Heart left ventricle (tissue), 13 donors: Measurements from ENCODE around the gene ATRX.

ENCODE experiments used
- POLR2A ChIP-seq, 2 donors: fragments of 450-650 bp; IDR thresholded peaks; one replicate each; pipeline ENCODE4 v1.6.1; 2017; ENCODE audit warnings: antibody characterized with exemption in 2 of 2, mild to moderate bottlenecking in 2 of 2, moderate library complexity in 2 of 2
- TF ChIP-seq, protein P1 (sequence below), 12 donors: fragments of 200-600 bp; sonication (generic) in 4 of 12; IDR thresholded peaks; one replicate each; pipeline versions ENCODE4 v1.5.0 to v1.8.0; 2018 to 2022; ENCODE audit warnings: antibody characterized with exemption in 12 of 12, mild to moderate bottlenecking in 5 of 12
- donor health status: ischemic (EF 13 %, LVEDD 7.1; RV severe dilation, severe dysfunction).
- donor health status: DM: no; HTN: yes; CAD: no.
- donor health status: DM: no; HTN: no; CAD: no.
- donor health status: ischemic (EF 25% LVEDD 6.9; RV normal size, moderate dysfunction).
- donor health status: ischemic (EF 25% LVEDD 5.7; RV mildly dilated, moderate dysfunction).
- donor health status: ischemic (EF 35%, LVEDD 5.7; RV mildly dilated, moderate dysfunction).
- donor health status: nonischemic (EF 11% LVEDD 7.7; RV severe dilation, severe dysfunction).
- donor health status: DM: yes; HTN: yes; CAD: no.
- donor health status: PGD.
- donor health status: ischemic (EF 29% LVEDD 5.4; RV normal size, mild dysfunction).
- donor health status: nonischemic (EF 23%, LVEDD 6.1; RV moderate dilation, normal function).

DNA sequence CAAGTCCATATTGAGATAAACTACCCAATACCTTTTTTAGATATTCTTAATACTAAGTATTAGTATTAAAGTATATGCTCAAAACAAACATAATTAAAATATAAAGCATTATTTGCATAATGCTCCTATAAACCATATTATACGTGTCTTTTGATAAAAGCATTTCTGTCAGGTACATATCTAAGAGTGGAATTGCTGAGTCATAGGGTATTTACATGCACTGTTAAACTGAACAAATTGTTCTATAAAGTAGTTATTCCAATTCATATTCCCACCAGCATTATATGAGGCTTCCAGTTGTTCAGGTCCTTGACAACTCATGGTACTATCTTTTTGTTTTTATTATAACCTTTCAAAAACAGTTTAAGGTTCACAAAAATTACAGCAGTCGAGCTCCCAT lies 224.6 kb downstream of the ATRX start:
- TF ChIP-seq, protein P1, sequence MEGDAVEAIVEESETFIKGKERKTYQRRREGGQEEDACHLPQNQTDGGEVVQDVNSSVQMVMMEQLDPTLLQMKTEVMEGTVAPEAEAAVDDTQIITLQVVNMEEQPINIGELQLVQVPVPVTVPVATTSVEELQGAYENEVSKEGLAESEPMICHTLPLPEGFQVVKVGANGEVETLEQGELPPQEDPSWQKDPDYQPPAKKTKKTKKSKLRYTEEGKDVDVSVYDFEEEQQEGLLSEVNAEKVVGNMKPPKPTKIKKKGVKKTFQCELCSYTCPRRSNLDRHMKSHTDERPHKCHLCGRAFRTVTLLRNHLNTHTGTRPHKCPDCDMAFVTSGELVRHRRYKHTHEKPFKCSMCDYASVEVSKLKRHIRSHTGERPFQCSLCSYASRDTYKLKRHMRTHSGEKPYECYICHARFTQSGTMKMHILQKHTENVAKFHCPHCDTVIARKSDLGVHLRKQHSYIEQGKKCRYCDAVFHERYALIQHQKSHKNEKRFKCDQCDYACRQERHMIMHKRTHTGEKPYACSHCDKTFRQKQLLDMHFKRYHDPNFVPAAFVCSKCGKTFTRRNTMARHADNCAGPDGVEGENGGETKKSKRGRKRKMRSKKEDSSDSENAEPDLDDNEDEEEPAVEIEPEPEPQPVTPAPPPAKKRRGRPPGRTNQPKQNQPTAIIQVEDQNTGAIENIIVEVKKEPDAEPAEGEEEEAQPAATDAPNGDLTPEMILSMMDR (IDR thresholded peaks at IDR 0.05) = no peak
- no peak for TF ChIP-seq POLR2A (IDR thresholded peaks at IDR 0.05)
